K562 (cell line): ENCODE results near the gene ARSI. TPM values are rescaled to one million over a fixed set of nuclear protein-coding genes. Genes with fewer than 3 reads are reported as not detected.
A peak's percentile ranks its signal among the peaks of the same experiment; 100 is the strongest.

Experiments used
- ARID2 ChIP-seq: fragments of 450-650 bp; IDR thresholded peaks from 2 replicates; pipeline ENCODE4 v1.6.1; 2017; ENCODE audit warnings: antibody characterized with exemption, mild to moderate bottlenecking
- BHLHE40 ChIP-seq: IDR thresholded peaks from 2 replicates; pipeline ENCODE4 v1.6.1; 2011; ENCODE audit warnings: low read length, improper control_type of control experiment
- CTBP1 ChIP-seq: fragments of 450-650 bp; IDR thresholded peaks from 2 replicates; pipeline ENCODE4 v1.6.1; 2016; ENCODE audit warnings: borderline replicate concordance
- CTCF ChIP-seq, 3 experiments: IDR thresholded peaks in 2 of 3; conservative IDR thresholded peaks in 1 of 3; 2 replicates each; pipeline ENCODE4 v1.5.1; 2011 to 2012; ENCODE audit warnings: low read length in 3 of 3, mild to moderate bottlenecking in 3 of 3, control low read depth in 2 of 3, improper control_type of control experiment in 1 of 3, inconsistent platforms in 1 of 3, low read depth in 1 of 3, mixed read lengths in 1 of 3, moderate library complexity in 1 of 3; ENCODE audit not compliant: insufficient read depth in 2 of 3
- ESRRA ChIP-seq: fragments of 450-650 bp; IDR thresholded peaks from 2 replicates; pipeline ENCODE4 v1.6.1; 2014; ENCODE audit warnings: low read depth, mild to moderate bottlenecking, moderate library complexity, borderline replicate concordance
- HSF4 ChIP-seq: fragments of 250-450 bp; sonication (Bioruptor Pico); IDR thresholded peaks from 2 replicates; pipeline ENCODE4 v2.1.2; 2022; ENCODE audit warnings: mild to moderate bottlenecking, moderate library complexity, borderline replicate concordance
- RFX7 ChIP-seq: fragments of 250-450 bp; sonication (Bioruptor Pico); IDR thresholded peaks from 2 replicates; pipeline ENCODE4 v1.5.1; 2021; ENCODE audit warnings: mild to moderate bottlenecking
- RNF219 ChIP-seq: fragments of 250-450 bp; sonication (Bioruptor Pico); IDR thresholded peaks from 2 replicates; pipeline ENCODE4 v1.5.0; 2022; ENCODE audit warnings: mild to moderate bottlenecking
- SMC3 ChIP-seq: conservative IDR thresholded peaks from 2 replicates; pipeline ENCODE4 v1.6.1; 2011; ENCODE audit warnings: low read depth, low read length, improper control_type of control experiment; ENCODE audit not compliant: insufficient read depth
- ZFP36 ChIP-seq: fragments of 150-350 bp; IDR thresholded peaks from 2 replicates; pipeline ENCODE4 v1.6.1; 2018; ENCODE audit warnings: low read length, low read depth; ENCODE audit not compliant: partially characterized antibody
- polyA plus RNA-seq, 8 experiments: library from polyadenylated mRNA; depleted of rRNA in 4 of 8; stranded (reverse) in 5 of 8; unstranded in 3 of 8; fragments of >200 nt; fragmentation: Nextera tagmentation in 2 of 8; fragmentation: Illumina TruSeq in 1 of 8; extraction: Ambion mirVana in 2 of 8; extraction: Trizol in 1 of 8; gene quantifications; 2 replicates each; pipeline versions ENCODE4 v1.2.1 to v1.2.3, GENCODE V29; 2011 to 2014; ENCODE audit warnings: inconsistent platforms in 1 of 8, missing spikeins in 1 of 8
- total RNA-seq, 7 experiments: library from RNA; depleted of rRNA in 6 of 7; stranded (reverse); fragments of >200 nt in 6 of 7; fragmentation: Illumina TruSeq in 2 of 7; extraction: Trizol in 2 of 7; gene quantifications; 2 replicates each; pipeline versions ENCODE4 v1.2.1 to v1.2.3, GENCODE V29; 2011 to 2021; ENCODE audit warnings: low replicate concordance in 1 of 7

The ARSI gene
- total and polyA plus RNA-seq, 9 of the 15 experiments (the other 6 are each of a cell fraction or from before 2014, with no cell fraction given) = 0.04 to 0.07 TPM; not detected in 7

GRCh38 chr5:150272531-150272930 is 30.2 kb downstream of the ARSI start (continued):
- TF ChIP-seq RNF219 (CRISPR knock-in tag) (no peak), SMC3 (peak; percentile 83), BHLHE40 (0 out of 2 replicates have a peak, but pooled peaks have one; percentile 9), CTCF (IDR thresholded peaks at IDR 0.05 in 2 of 3, conservative IDR thresholded peaks at IDR 0.05 in 1 of 3; ENCODE audit: insufficient read depth in 2 of 3, low read depth in 1 of 3, low read length in 3 of 3) (peak; percentile 65 to 82 (median 75)), CTBP1 (0 out of 2 replicates have a peak, but pooled peaks have one; percentile 12), ESRRA (peak; percentile 85), HSF4 (CRISPR knock-in tag) (no peak), RFX7 (CRISPR knock-in tag) (no peak), ARID2 (peak; percentile 89), ZFP36 (peak; percentile 60)
